H1 (cell line): ENCODE data around the gene NXPE1. TPM values are rescaled to one million over a fixed set of nuclear protein-coding genes. Genes with fewer than 3 reads are reported as not detected.

Experiments used
- CTCF ChIA-PET: fragments of 300-600 bp; sonication (Branson Sonifier 250); formaldehyde crosslinking; loops from one replicate; lab custom pipeline; 2021; ENCODE audit not compliant: partially characterized antibody; lab: Charles Lee
- POLR2A ChIA-PET: fragments of 300-600 bp; sonication (Branson Sonifier 250); formaldehyde crosslinking; loops from one replicate; lab custom pipeline; 2021; ENCODE audit warnings: inconsistent platforms; ENCODE audit not compliant: partially characterized antibody; lab: Charles Lee
- DNase-seq, 2 experiments: peaks; one replicate each; pipeline versions ENCODE4 v3.0.0 to v3.0.0-alpha.2; 2010 to 2022; ENCODE audit warnings: low spot score in 2 of 2, low read depth in 1 of 2, mixed read lengths in 1 of 2
- FAIRE-seq: peaks from 2 replicates; lab custom pipeline; 2011; peaks lifted over from hg19 to GRCh38; lab: Jason Lieb, UNC
- H2AFZ ChIP-seq: 2 replicates; pipeline ENCODE4 v1.8.1; 2012; ENCODE audit warnings: low read length, inconsistent platforms
- H2AK5ac ChIP-seq: 2 replicates; pipeline ENCODE4 v1.6.1; 2013; ENCODE audit warnings: low read depth, low read length
- H2BK120ac ChIP-seq: replicated peaks from 2 replicates; pipeline ENCODE3; 2013; ENCODE audit warnings: low read depth, low read length, inconsistent platforms
- H2BK12ac ChIP-seq: 2 replicates; pipeline ENCODE4 v1.6.1; 2013; ENCODE audit warnings: low read depth, low read length
- H2BK15ac ChIP-seq: 2 replicates; pipeline ENCODE4 v1.6.1; 2013; ENCODE audit warnings: low read length
- H2BK20ac ChIP-seq: 2 replicates; pipeline ENCODE4 v1.6.1; 2013; ENCODE audit warnings: low read length
- H2BK5ac ChIP-seq: 2 replicates; pipeline ENCODE4 v1.6.1; 2013; ENCODE audit warnings: low read depth, low read length
- H3K14ac ChIP-seq: 2 replicates; pipeline ENCODE4 v1.6.1; 2013; ENCODE audit warnings: inconsistent platforms; ENCODE audit not compliant: insufficient read length
- H3K18ac ChIP-seq: 2 replicates; pipeline ENCODE4 v1.6.1; 2013; ENCODE audit warnings: low read length; ENCODE audit errors: extremely low read depth
- H3K23ac ChIP-seq: 2 replicates; pipeline ENCODE4 v1.6.1; 2013; ENCODE audit warnings: inconsistent platforms; ENCODE audit not compliant: insufficient read length
- H3K23me2 ChIP-seq: 2 replicates; pipeline ENCODE4 v1.6.1; 2013; ENCODE audit warnings: low read depth, low read length
- H3K27ac ChIP-seq: 2 replicates; pipeline ENCODE4 v1.6.1; 2011; ENCODE audit warnings: low read depth, low read length, inconsistent platforms
- H3K27me3 ChIP-seq, 4 experiments: replicated peaks in 1 of 4; 1 replicate in 1 of 4; 2 replicates in 3 of 4; pipeline versions ENCODE4 v1.6.1 to v1.8.1; 2011 to 2013; ENCODE audit warnings: low read length in 3 of 4, mild to moderate bottlenecking in 3 of 4, inconsistent platforms in 2 of 4, mixed read lengths in 2 of 4, moderate library complexity in 1 of 4; ENCODE audit not compliant: control insufficient read depth in 3 of 4, insufficient read depth in 3 of 4; ENCODE audit errors: extremely low read depth in 1 of 4
- H3K36me3 ChIP-seq, 4 experiments: 2 replicates each; pipeline versions ENCODE4 v1.6.1 to v1.8.1; 2011 to 2013; ENCODE audit warnings: mild to moderate bottlenecking in 4 of 4, low read length in 3 of 4, moderate library complexity in 2 of 4, control low read depth in 1 of 4, inconsistent platforms in 1 of 4; ENCODE audit not compliant: insufficient read depth in 4 of 4, control insufficient read depth in 2 of 4
- H3K4ac ChIP-seq: replicated peaks from 2 replicates; pipeline ENCODE3; 2013; ENCODE audit warnings: low read length, low read depth, mixed read lengths, inconsistent platforms; ENCODE audit not compliant: insufficient read length
- H3K4me1 ChIP-seq, 4 experiments: replicated peaks in 1 of 4; 1 replicate in 1 of 4; 2 replicates in 3 of 4; pipeline versions ENCODE4 v1.6.1 to v1.8.1; 2011 to 2013; ENCODE audit warnings: low read length in 3 of 4, inconsistent platforms in 2 of 4, mixed read lengths in 1 of 4; ENCODE audit not compliant: insufficient read depth in 4 of 4, control insufficient read depth in 3 of 4
- H3K4me2 ChIP-seq, 2 experiments: 2 replicates each; pipeline versions ENCODE4 v1.6.1 to v1.8.1; 2011 to 2013; ENCODE audit warnings: low read depth in 2 of 2, low read length in 2 of 2, control low read depth in 1 of 2, inconsistent platforms in 1 of 2, mild to moderate bottlenecking in 1 of 2; ENCODE audit not compliant: insufficient read depth in 1 of 2
- H3K4me3 ChIP-seq, 4 experiments: fragments of 200-600, 300-600 bp in 1 of 4; sonication (generic), shearing (Covaris generic), sonication (Bioruptor Twin) in 1 of 4; 2 replicates each; pipeline versions ENCODE4 v1.5.1 to v1.8.1; 2011 to 2016; ENCODE audit warnings: low read length in 4 of 4, low read depth in 3 of 4, control low read depth in 2 of 4, inconsistent platforms in 2 of 4, mild to moderate bottlenecking in 2 of 4, mixed read lengths in 1 of 4, moderate library complexity in 1 of 4; ENCODE audit not compliant: insufficient read depth in 2 of 4; ENCODE audit errors: extremely low read depth in 1 of 4
- H3K56ac ChIP-seq: replicated peaks from 2 replicates; pipeline ENCODE3; 2013; ENCODE audit warnings: low read depth, mild to moderate bottlenecking, mixed read lengths, low read length, inconsistent platforms; ENCODE audit not compliant: insufficient read length
- H3K79me1 ChIP-seq: 2 replicates; pipeline ENCODE4 v1.6.1; 2013; ENCODE audit warnings: low read depth, low read length, control low read depth
- H3K79me2 ChIP-seq, 2 experiments: 2 replicates each; pipeline versions ENCODE4 v1.6.1 to v1.8.1; 2012 to 2013; ENCODE audit warnings: low read length in 2 of 2, mild to moderate bottlenecking in 2 of 2, inconsistent platforms in 1 of 2; ENCODE audit not compliant: insufficient read depth in 2 of 2, control insufficient read depth in 1 of 2
- H3K9ac ChIP-seq, 4 experiments: replicated peaks in 1 of 4; 1 replicate in 1 of 4; 2 replicates in 3 of 4; pipeline versions ENCODE4 v1.6.1 to v1.8.1; 2011 to 2013; ENCODE audit warnings: low read depth in 3 of 4, low read length in 3 of 4, control low read depth in 2 of 4, mild to moderate bottlenecking in 2 of 4, moderate library complexity in 2 of 4, inconsistent platforms in 1 of 4; ENCODE audit errors: extremely low read depth in 1 of 4
- H3K9me3 ChIP-seq, 2 experiments: 2 replicates each; pipeline versions ENCODE4 v1.6.1 to v1.8.1; 2012 to 2013; ENCODE audit warnings: mild to moderate bottlenecking in 2 of 2, moderate library complexity in 2 of 2, control low read depth in 1 of 2, inconsistent platforms in 1 of 2, low read depth in 1 of 2, low read length in 1 of 2, mixed read lengths in 1 of 2; ENCODE audit not compliant: insufficient read depth in 2 of 2
- H4K20me1 ChIP-seq, 2 experiments: replicated peaks in 1 of 2; 2 replicates each; pipeline versions ENCODE3 to v1.8.1; 2011 to 2013; ENCODE audit warnings: inconsistent platforms in 2 of 2, low read length in 2 of 2, mild to moderate bottlenecking in 1 of 2; ENCODE audit not compliant: insufficient read depth in 2 of 2, control insufficient read depth in 1 of 2
- H4K5ac ChIP-seq: 2 replicates; pipeline ENCODE4 v1.6.1; 2013; ENCODE audit warnings: low read length, low read depth, mixed read lengths, inconsistent platforms; ENCODE audit not compliant: insufficient read length
- H4K8ac ChIP-seq: 2 replicates; pipeline ENCODE4 v1.8.0; 2013; ENCODE audit warnings: mild to moderate bottlenecking, moderate library complexity, low read length, inconsistent platforms; ENCODE audit not compliant: insufficient read depth; ENCODE audit errors: extremely low read depth
- H4K91ac ChIP-seq: replicated peaks from 2 replicates; pipeline ENCODE3; 2013; ENCODE audit warnings: low read length, mixed read lengths, inconsistent platforms; ENCODE audit not compliant: insufficient read length
- BACH1 ChIP-seq: IDR thresholded peaks from 2 replicates; pipeline ENCODE4 v1.6.1; 2012; ENCODE audit warnings: low read length, improper control_type of control experiment
- CTCF ChIP-seq, 3 experiments: IDR thresholded peaks; 1 replicate in 2 of 3; 2 replicates in 1 of 3; pipeline versions ENCODE4 v1.5.1 to v1.6.1; 2011; ENCODE audit warnings: low read length in 3 of 3, mild to moderate bottlenecking in 3 of 3, inconsistent platforms in 2 of 3, low read depth in 1 of 3, moderate library complexity in 1 of 3; ENCODE audit not compliant: insufficient read depth in 1 of 3; ENCODE audit errors: control extremely low read depth in 1 of 3
- EZH2 ChIP-seq: fragments of 200-600 bp; sonication (generic); IDR thresholded peaks from 2 replicates; pipeline ENCODE4 v1.7.1; 2012; ENCODE audit warnings: low read depth, mild to moderate bottlenecking, moderate library complexity, low read length, inconsistent platforms; ENCODE audit not compliant: severe bottlenecking
- JUND ChIP-seq: IDR thresholded peaks from 2 replicates; pipeline ENCODE4 v1.6.1; 2011; ENCODE audit warnings: mild to moderate bottlenecking, improper control_type of control experiment, low read length
- MAFK ChIP-seq: IDR thresholded peaks from 2 replicates; pipeline ENCODE4 v1.6.1; 2012; ENCODE audit warnings: low read depth, mild to moderate bottlenecking, improper control_type of control experiment, low read length
- SP1 ChIP-seq: IDR thresholded peaks from 2 replicates; pipeline ENCODE4 v1.6.1; 2011; ENCODE audit warnings: low read depth, low read length
- SP4 ChIP-seq: IDR thresholded peaks from 2 replicates; pipeline ENCODE4 v1.6.1; 2012; ENCODE audit warnings: low read length, inconsistent platforms
- TEAD4 ChIP-seq: IDR thresholded peaks from 2 replicates; pipeline ENCODE4 v1.6.1; 2012; ENCODE audit warnings: low read depth, low read length, inconsistent platforms, mixed read lengths
- WGBS, 2 experiments: shearing (Covaris generic) in 1 of 2; methylation state at CpG; one replicate each; pipeline versions ENCODE4 v1.1.6 to v1.1.7; 2013 to 2015; ENCODE audit warnings: low lambda C conversion rate in 2 of 2, mixed read lengths in 2 of 2, inconsistent platforms in 1 of 2, low coverage in 1 of 2, missing lambda C conversion rate in 1 of 2; ENCODE audit not compliant: insufficient replicate concordance in 2 of 2, insufficient coverage in 1 of 2, insufficient read length in 1 of 2; ENCODE audit errors: extremely low coverage in 1 of 2, missing lambda C conversion rate in 1 of 2; 5-methylcytosine and 5-hydroxymethylcytosine counted together
- polyA plus RNA-seq, 7 experiments: library from polyadenylated mRNA; depleted of rRNA in 3 of 7; stranded (reverse) in 5 of 7; unstranded in 2 of 7; fragments of >200 nt in 5 of 7; fragments of 200-250 nt in 2 of 7; gene quantifications; 1 replicate in 5 of 7; 2 replicates in 1 of 7; 4 replicates in 1 of 7; pipeline versions ENCODE4 v1.2.1 to v1.2.3, GENCODE V29; 2011 to 2013; ENCODE audit warnings: missing spikeins in 2 of 7, mixed read lengths in 2 of 7
- total RNA-seq: library from RNA; stranded (reverse); fragmentation: NEBNext Ultra II Directional; extraction: Animal tissue kit (Norgen Biotek cat#: 25700); gene quantifications from 2 replicates; pipeline ENCODE4 v1.2.1, GENCODE V29; 2021
- TF ChIP-seq, protein P1 (sequence below): IDR thresholded peaks from 2 replicates; pipeline ENCODE4 v1.6.1; 2011; ENCODE audit warnings: low read depth, mild to moderate bottlenecking, low read length; ENCODE audit not compliant: insufficient read depth
- TF ChIP-seq, protein P2 (sequence below): IDR thresholded peaks from 2 replicates; pipeline ENCODE4 v1.6.1; 2012; ENCODE audit warnings: inconsistent platforms
- TF ChIP-seq, protein P3 (sequence below): IDR thresholded peaks from 2 replicates; pipeline ENCODE4 v1.6.1; 2012; ENCODE audit warnings: inconsistent platforms

NXPE1 gene
- total and polyA plus RNA-seq, 2 of the 8 experiments (the other 6 are each of a cell fraction or from before 2014, with no cell fraction given), result not detected

GRCh38 chr11:114605370-114605769 is 45.7 kb upstream of the NXPE1 start:
- no peak overlapping the region for H4K5ac ChIP-seq
- no peak overlapping the region for H2AK5ac ChIP-seq
- no peak overlapping the region for H3K14ac ChIP-seq
- no peak overlapping the region for H3K9ac ChIP-seq
- H3K4me1 ChIP-seq, result no peaks in the 10 kb centered on the region
- ChIA-PET CTCF (no interaction called here), POLR2A (no interaction called here)
- H2AFZ ChIP-seq, result no peak overlapping the region
- H3K4ac ChIP-seq, result no peak overlapping the region
- no peaks in the 10 kb centered on the region for H4K20me1 ChIP-seq
- H3K23ac ChIP-seq, result no peak overlapping the region
- no peak overlapping the region for H2BK120ac ChIP-seq
- no peak overlapping the region for H3K27ac ChIP-seq
- WGBS, 2 experiments, result 91% methylated on average over 10 of the region's 10 CpGs; no CpG with 5 or more reads in 1 of the 2 experiments
- no peak overlapping the region for H2BK5ac ChIP-seq
- FAIRE-seq (no peak), DNase-seq (no peak)
- H3K23me2 ChIP-seq, result no peaks in the 10 kb centered on the region
- no peak overlapping the region for H3K4me2 ChIP-seq
- H2BK15ac ChIP-seq, result no peak overlapping the region
- H2BK12ac ChIP-seq, result no peak overlapping the region
- peaks cover 15 to 29% of the 10 kb centered on the region in 2 experiments; a peak in 3 of 4 replicates for H3K9me3 ChIP-seq
- no peak overlapping the region for H3K4me3 ChIP-seq
- H3K36me3 ChIP-seq, result no peaks in the 10 kb centered on the region
- no peaks in the 10 kb centered on the region for H3K79me2 ChIP-seq
- H4K8ac ChIP-seq, result no peak overlapping the region
- no peaks in the 10 kb centered on the region for H3K79me1 ChIP-seq
- no peak overlapping the region for H3K18ac ChIP-seq
- no peak overlapping the region for H3K56ac ChIP-seq
- no peaks in the 10 kb centered on the region for H3K27me3 ChIP-seq
- no peak overlapping the region for H2BK20ac ChIP-seq
- H4K91ac ChIP-seq, result no peak overlapping the region
- TF ChIP-seq, protein P1, sequence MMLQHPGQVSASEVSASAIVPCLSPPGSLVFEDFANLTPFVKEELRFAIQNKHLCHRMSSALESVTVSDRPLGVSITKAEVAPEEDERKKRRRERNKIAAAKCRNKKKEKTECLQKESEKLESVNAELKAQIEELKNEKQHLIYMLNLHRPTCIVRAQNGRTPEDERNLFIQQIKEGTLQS, result no peak
- TF ChIP-seq MAFK (no peak), CTCF (IDR thresholded peaks at IDR 0.05; ENCODE audit: control extremely low read depth in 1 of 3, insufficient read depth in 1 of 3, low read depth in 1 of 3, low read length in 3 of 3) (no peak), JUND (no peak), TEAD4 (no peak), SP4 (no peak), SP1 (no peak), EZH2 (no peak), BACH1 (no peak)
- TF ChIP-seq, protein P2, sequence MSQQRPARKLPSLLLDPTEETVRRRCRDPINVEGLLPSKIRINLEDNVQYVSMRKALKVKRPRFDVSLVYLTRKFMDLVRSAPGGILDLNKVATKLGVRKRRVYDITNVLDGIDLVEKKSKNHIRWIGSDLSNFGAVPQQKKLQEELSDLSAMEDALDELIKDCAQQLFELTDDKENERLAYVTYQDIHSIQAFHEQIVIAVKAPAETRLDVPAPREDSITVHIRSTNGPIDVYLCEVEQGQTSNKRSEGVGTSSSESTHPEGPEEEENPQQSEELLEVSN, result no peak
- TF ChIP-seq, protein P3, sequence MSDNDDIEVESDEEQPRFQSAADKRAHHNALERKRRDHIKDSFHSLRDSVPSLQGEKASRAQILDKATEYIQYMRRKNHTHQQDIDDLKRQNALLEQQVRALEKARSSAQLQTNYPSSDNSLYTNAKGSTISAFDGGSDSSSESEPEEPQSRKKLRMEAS, result no peak
